HL-60/S4 (cell line): ENCODE results near the gene AFMID.

ENCODE experiments used
- in situ Hi-C: fragments of 300-500 bp; cut with MboI; formaldehyde crosslinking; loops from 2 replicates; pipeline ENCODE4 v1.14.3; 2022; ENCODE audit warnings: low sequenced_read_pairs

Gene AFMID

GRCh38 chr17:78236362-78237127 lies 49.4 kb downstream of the AFMID start:
- in situ Hi-C loops = no loop called here

- in situ Hi-C loops = no loop called here
Observed at GRCh38 chr17:78237401-78238012, 50.3 kb downstream of the AFMID start.

DNA sequence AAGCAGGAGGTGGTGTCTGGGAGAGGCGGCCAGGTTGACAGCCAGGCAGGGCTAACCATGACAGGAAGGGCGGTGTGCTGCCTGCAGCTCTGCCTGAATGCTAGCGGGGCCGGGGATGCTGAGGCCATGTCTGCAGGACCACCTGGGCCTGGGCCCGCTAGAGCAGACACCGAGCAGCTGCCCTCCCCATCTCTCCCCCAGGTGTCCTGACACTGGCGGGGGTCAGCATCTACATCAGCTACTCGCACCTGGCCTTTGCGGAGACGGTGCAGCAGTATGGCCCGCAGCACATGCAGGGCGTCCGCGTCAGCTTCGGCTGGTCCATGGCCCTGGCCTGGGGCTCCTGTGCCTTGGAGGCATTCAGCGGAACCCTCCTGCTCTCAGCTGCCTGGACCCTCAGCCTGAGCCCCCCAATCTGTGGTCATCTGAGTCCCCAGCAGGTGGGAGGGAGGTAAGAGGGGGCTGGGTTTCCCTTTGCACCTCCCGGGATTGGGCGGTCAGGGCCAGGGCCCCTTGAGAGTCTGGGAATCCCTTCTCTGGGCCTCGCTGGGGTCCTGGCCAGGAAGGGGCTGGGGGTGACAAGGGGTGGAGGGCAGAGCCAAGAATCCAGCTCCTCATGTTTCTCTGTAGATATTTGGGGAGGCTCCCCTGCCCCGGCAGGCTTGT lies 51.8 kb downstream of the AFMID start:
- in situ Hi-C loops = no loop called here

DNA sequence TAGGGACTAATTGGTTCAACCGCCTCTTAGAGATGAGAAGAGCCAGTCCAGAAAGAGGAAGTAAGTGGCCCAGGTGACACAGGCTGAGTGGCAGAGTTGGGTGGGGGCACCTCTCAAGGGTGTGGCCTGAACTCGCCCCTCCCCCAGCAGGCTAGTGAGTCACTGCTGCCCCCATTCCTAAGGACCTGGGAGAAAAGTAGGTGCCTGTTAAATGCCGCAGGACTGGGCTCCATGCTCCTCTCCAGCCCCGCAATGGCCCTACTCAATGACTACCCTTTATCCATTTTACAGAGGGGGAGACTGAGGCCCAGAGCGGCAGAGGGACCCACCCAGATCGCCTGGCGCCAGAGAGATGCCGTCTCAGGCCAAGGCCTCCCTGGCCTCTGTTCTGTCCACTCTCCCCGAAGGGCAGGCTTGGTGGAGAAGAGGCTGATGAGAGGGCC lies 52.3 kb downstream of the AFMID start:
- in situ Hi-C loops = no loop called here

GRCh38 chr17:78240012-78240655 lies 53.0 kb downstream of the AFMID start:
- in situ Hi-C loops = no loop called here

DNA sequence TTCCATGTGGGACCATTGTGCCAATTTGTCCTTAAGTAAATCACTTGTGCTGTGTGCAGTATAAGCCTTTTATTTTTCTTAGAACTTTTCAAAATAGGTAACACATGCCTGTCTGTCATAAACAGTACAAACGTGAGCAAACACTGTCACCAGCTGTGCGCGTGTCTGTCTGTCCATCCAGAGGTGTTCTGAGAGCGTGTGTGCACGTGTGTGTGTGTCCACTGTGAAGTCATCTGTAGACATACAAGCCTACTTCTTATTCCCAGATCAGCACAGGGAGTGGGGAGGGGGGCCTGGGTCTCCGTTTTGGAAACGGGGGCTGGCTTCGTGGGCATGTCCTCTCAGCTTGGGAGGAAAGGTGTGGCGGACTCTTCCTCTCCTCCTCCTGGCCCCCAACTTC lies 53.7 kb downstream of the AFMID start:
- in situ Hi-C loops = no loop called here

GRCh38 chr17:78241277-78242023 lies 54.3 kb downstream of the AFMID start:
- in situ Hi-C loops = no loop called here

DNA sequence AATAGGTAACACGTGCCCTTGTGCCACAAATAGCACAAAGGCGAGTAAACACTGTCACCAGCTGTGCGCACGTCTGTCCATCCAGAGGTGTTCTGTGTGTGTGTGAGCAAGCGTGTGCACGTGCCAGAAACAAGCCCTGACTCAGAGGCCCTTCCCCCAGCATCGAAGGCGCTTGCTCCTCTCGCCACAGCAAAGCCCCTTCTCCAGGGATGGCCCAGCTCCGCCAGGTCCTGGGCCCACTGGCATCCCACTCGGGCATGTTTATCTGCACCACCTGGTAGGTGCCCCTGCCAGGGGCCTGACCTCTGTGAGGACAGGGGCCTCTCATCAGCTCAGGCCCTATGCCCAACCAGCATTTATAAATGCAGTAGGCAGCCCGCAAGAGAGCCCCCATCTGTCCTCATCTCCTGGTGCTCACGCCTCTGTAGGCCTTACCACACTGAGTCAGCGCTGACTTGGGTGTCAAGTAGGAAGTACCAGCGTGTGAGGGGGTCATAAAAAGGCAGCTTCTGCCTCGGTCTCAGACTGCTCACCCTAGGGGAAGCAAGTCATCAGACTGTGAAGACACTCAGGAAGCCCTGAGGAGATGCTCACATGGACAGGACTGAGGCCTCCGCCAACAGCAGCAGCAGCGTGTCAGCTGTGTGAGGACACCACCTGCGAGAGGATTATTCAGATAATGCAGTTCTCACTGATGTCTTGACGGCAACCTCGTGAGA lies 55.0 kb downstream of the AFMID start:
- in situ Hi-C loops = no loop called here

DNA sequence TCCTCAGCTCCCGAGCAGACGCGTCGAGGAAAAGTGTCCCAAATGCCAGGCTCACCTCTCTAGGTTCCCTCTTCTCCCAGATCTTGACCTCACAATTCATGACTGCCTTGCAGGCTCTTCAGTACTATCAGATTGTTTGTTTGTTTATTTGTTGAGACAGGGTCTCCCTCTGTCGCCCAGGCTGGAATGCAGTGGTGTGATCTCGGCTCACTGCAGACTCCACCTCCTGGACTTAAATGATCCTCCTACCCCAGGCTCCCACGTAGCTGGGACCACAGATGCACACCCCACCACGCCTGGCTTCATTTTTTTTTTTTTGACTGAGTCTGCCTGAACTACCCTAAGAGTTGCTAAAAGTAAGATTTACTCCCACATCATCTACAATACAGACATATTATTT lies 60.1 kb downstream of the AFMID start:
- in situ Hi-C loops = no loop called here

DNA sequence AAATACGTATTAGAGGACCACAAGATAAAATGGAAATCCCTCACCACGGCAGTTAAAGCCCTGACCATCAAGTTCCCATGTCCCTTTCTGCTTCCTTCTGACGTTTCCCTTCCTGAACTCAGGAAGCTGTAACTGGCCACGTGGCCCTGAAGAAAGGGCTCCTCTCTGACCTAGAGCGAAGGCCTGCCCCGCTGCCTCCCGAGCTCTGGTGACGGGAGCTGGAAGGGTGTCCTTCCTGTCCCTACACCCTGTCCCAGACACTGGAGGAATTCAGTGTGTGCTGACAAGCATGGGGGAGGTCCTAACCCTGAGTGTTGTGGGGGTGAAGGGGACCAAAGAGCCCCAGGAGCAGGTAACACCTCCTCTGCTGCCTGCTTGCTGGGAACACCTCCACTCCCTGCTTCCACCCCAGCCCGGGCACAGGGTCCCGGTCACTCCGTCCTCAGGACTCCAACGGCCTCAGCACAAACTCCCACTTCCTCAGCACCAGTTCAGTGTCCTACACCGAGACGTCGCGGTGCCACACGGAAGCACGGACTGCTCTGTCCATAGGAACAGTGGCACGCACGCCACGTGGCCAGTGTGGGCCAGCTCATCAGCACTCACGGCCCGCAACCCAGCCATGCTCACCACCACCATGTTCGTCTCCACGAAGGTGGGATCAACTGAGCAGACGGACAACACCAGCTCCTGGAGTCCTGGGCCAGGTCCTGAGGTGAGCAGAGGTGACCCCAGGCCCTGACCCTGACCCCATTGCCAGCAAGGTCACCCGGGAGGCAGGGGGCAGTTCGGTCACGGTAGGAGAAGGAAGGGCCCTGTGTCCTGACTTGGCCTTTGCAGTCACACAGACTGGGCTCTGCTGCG lies 61.1 kb downstream of the AFMID start:
- in situ Hi-C loops = no loop called here

GRCh38 chr17:78249074-78249817 lies 62.1 kb downstream of the AFMID start:
- in situ Hi-C loops = no loop called here

DNA sequence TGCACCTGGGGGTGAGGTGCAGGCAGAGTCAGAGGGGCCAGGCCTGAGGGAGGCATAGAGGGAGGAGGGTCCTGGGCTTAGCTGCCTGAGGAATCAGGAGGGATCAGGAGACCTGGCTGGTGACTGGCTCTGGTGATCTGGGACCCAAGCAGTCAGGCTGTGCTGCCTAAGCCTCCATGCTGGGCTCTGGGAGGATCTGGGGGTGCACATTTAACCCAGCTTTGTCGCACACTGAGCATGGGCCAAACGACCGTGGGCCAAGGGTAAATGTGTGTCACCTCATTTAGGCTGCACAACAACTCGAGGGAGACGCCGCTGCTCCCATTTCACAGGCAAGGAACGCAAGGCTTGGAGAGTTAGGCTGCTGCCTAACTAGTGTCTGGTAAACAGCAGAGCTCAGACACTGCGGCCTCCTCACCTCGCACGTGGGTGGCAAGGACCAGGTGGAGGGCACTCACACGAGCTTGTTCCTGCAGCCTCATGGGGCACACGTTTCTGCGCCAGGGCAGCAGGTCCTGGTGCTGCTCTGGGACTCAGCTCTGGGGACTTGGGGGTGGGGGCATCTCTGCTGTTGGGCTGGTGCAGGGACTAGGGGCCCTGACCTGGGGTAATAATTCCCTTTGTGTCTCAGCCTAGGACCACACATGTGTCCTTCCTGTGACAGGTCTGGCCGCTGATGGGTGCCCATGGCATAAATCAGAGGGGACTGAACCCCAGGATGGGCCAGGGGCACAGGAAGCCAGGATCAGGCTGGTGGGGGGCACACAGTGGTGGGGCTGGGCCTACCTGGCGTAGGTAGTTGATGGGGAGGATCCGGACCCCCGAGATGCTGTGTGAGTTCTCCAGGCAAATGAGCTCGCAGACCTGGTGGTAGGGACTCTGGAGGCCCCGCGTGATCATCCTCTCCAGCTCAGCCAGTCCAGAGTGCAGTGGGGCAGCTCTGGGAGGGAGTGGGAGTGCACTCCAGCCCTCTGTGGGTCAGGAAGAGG lies 63.0 kb downstream of the AFMID start:
- in situ Hi-C loops = loop anchor here (25.0 kb wide), 1 partner anchor 713 kb away; no protein-coding TSS in a partner anchor

GRCh38 chr17:78250891-78251772 lies 64.0 kb downstream of the AFMID start:
- in situ Hi-C loops = loop anchor here (25.0 kb wide), 1 partner anchor 714 kb away; no protein-coding TSS in a partner anchor

- in situ Hi-C loops = loop anchor here (25.0 kb wide), 1 partner anchor 714 kb away; no protein-coding TSS in a partner anchor
Observed at GRCh38 chr17:78251773-78252103, 64.6 kb downstream of the AFMID start.

DNA sequence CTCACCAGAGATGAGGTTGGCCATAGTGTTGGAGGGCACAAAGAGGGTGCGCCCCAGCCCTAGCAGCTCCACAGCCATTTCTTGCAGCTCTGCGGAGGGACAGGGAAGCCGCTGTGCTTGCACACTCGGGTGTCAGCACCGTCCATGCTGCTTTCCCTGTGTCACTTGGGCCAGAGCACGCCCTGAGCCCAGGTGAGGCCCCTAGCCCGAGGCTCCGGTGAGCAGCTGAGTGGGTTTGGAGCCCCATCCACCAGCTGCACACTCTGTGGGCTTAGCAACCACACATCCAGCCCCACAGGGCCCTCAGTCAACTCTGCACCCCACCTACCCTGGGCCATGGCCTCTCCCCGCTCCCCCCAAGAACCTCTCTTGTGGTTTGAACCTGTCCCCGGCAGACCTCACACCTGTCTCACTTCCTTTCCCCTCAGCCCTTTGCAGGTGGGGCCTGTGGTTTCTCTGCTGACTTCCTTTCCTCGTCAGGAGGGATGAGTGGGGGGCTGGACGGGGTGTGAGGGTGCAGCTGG lies 65.0 kb downstream of the AFMID start:
- in situ Hi-C loops = loop anchor here (25.0 kb wide), 1 partner anchor 715 kb away; no protein-coding TSS in a partner anchor
